HEK293 (cell line): ENCODE data around the gene HEPACAM2.

ENCODE experiments used
- KLF7 ChIP-seq: fragments of 450-650 bp; formaldehyde crosslinking; IDR thresholded peaks from 2 replicates; pipeline ENCODE4 v1.5.1; 2016; ENCODE audit warnings: missing biosample characterization, missing genetic modification characterization, borderline replicate concordance
- SETDB1 ChIP-seq: IDR thresholded peaks from one replicate; pipeline ENCODE4 v1.6.1; 2017; ENCODE audit warnings: mild to moderate bottlenecking, low read length, moderate library complexity, mixed read lengths; ENCODE audit not compliant: insufficient read length
- ZNF292 ChIP-seq: fragments of 450-650 bp; formaldehyde crosslinking; IDR thresholded peaks from 2 replicates; pipeline ENCODE4 v1.5.1; 2016; ENCODE audit warnings: low read depth, missing biosample characterization, missing genetic modification characterization, borderline replicate concordance
- ZNF416 ChIP-seq: fragments of 450-650 bp; formaldehyde crosslinking; IDR thresholded peaks from 2 replicates; pipeline ENCODE4 v1.5.1; 2016; ENCODE audit warnings: missing biosample characterization, missing genetic modification characterization
- TF ChIP-seq, protein P1 (sequence below): fragments of 450-650 bp; formaldehyde crosslinking; IDR thresholded peaks from 2 replicates; pipeline ENCODE4 v1.5.1; 2016; ENCODE audit warnings: missing biosample characterization, missing genetic modification characterization

GRCh38 chr7:93226310-93226709 is at the start of gene HEPACAM2:
- TF ChIP-seq ZNF416 (tag by site-specific recombination) (no peak), SETDB1 (no peak), ZNF292 (no peak), KLF7 (no peak)
- TF ChIP-seq, protein P1, sequence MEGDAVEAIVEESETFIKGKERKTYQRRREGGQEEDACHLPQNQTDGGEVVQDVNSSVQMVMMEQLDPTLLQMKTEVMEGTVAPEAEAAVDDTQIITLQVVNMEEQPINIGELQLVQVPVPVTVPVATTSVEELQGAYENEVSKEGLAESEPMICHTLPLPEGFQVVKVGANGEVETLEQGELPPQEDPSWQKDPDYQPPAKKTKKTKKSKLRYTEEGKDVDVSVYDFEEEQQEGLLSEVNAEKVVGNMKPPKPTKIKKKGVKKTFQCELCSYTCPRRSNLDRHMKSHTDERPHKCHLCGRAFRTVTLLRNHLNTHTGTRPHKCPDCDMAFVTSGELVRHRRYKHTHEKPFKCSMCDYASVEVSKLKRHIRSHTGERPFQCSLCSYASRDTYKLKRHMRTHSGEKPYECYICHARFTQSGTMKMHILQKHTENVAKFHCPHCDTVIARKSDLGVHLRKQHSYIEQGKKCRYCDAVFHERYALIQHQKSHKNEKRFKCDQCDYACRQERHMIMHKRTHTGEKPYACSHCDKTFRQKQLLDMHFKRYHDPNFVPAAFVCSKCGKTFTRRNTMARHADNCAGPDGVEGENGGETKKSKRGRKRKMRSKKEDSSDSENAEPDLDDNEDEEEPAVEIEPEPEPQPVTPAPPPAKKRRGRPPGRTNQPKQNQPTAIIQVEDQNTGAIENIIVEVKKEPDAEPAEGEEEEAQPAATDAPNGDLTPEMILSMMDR (tag by site-specific recombination) = no peak
